GM23338 (cell line): ENCODE data around the gene NEUROG3. TPM values are rescaled to one million over a fixed set of nuclear protein-coding genes. Genes with fewer than 3 reads are reported as not detected.

Source experiments
- ATAC-seq: fragments of 200-7000 bp; cut with Tn5 transposase; 3 replicates; pipeline ENCODE4 v1.9.1; 2020
- DNase-seq: peaks from one replicate; pipeline ENCODE4 v3.0.0-alpha.2; 2015; ENCODE audit warnings: low spot score
- H2AFZ ChIP-seq: fragments of 200-600 bp; sonication (generic); 2 replicates; pipeline ENCODE4 v1.8.0; 2016; ENCODE audit warnings: antibody characterized with exemption, mild to moderate bottlenecking, moderate library complexity
- H3F3A ChIP-seq: fragments of 200-600 bp; sonication (generic); replicated peaks from 2 replicates; pipeline ENCODE4 v1.8.0; 2017; ENCODE audit warnings: antibody characterized with exemption, mixed run types, low read depth
- H3K27ac ChIP-seq: fragments of 200-600 bp; sonication (generic); 2 replicates; pipeline ENCODE4 v1.6.1; 2016; ENCODE audit warnings: low read depth
- H3K27me3 ChIP-seq: fragments of 200-600 bp; sonication (generic); 2 replicates; pipeline ENCODE4 v1.8.0; 2016; ENCODE audit warnings: mild to moderate bottlenecking, mixed run types, moderate library complexity; ENCODE audit not compliant: insufficient read depth
- H3K36me3 ChIP-seq: fragments of 200-600 bp; sonication (generic); 2 replicates; pipeline ENCODE4 v1.8.0; 2016; ENCODE audit warnings: mild to moderate bottlenecking; ENCODE audit not compliant: insufficient read depth
- H3K4me1 ChIP-seq: fragments of 200-600 bp; sonication (generic); 2 replicates; pipeline ENCODE4 v1.8.0; 2016; ENCODE audit warnings: mild to moderate bottlenecking, moderate library complexity; ENCODE audit not compliant: insufficient read depth
- H3K4me2 ChIP-seq: fragments of 200-600 bp; sonication (generic); 2 replicates; pipeline ENCODE4 v1.7.1; 2017; ENCODE audit warnings: mixed run types
- H3K4me3 ChIP-seq: fragments of 200-600 bp; sonication (generic); 2 replicates; pipeline ENCODE4 v1.6.1; 2016; ENCODE audit warnings: mixed run types
- H3K79me2 ChIP-seq: fragments of 200-600 bp; sonication (generic); replicated peaks from 2 replicates; pipeline ENCODE4 v1.8.0; 2017; ENCODE audit warnings: mild to moderate bottlenecking; ENCODE audit not compliant: insufficient read depth
- H3K9me2 ChIP-seq: fragments of 200-600 bp; sonication (generic); 2 replicates; pipeline ENCODE4 v1.8.0; 2017; ENCODE audit not compliant: insufficient read depth
- H4K20me1 ChIP-seq: fragments of 200-600 bp; sonication (generic); replicated peaks from 2 replicates; pipeline ENCODE4 v1.8.0; 2017; ENCODE audit warnings: mild to moderate bottlenecking; ENCODE audit not compliant: insufficient read depth
- H3K27ac Mint-ChIP-seq: 2 replicates; pipeline ENCODE4 v1.8.0; 2020; ENCODE audit warnings: inconsistent platforms, mild to moderate bottlenecking, moderate library complexity, mixed read lengths
- H3K27me3 Mint-ChIP-seq: 3 replicates; pipeline ENCODE4 v1.8.0; 2022; ENCODE audit warnings: low read depth, mild to moderate bottlenecking, moderate library complexity, mixed read lengths, inconsistent platforms; ENCODE audit not compliant: insufficient read depth, poor library complexity
- H3K36me3 Mint-ChIP-seq: 3 replicates; pipeline ENCODE4 v1.8.0; 2021; ENCODE audit warnings: low read depth, mild to moderate bottlenecking, inconsistent platforms, moderate library complexity, mixed read lengths
- H3K4me1 Mint-ChIP-seq: 3 replicates; pipeline ENCODE4 v1.8.0; 2020; ENCODE audit warnings: mild to moderate bottlenecking, inconsistent platforms, mixed read lengths
- H3K4me3 Mint-ChIP-seq: 3 replicates; pipeline ENCODE4 v1.8.0; 2021; ENCODE audit warnings: moderate library complexity, mild to moderate bottlenecking, inconsistent platforms, mixed read lengths
- H3K9me3 Mint-ChIP-seq: 3 replicates; pipeline ENCODE4 v1.8.0; 2020; ENCODE audit warnings: moderate library complexity, mild to moderate bottlenecking, inconsistent platforms, mixed read lengths
- ETS1 ChIP-seq: IDR thresholded peaks from 2 replicates; pipeline ENCODE4 v1.6.1; 2016; ENCODE audit warnings: antibody characterized with exemption
- POLR2AphosphoS5 ChIP-seq: IDR thresholded peaks from 2 replicates; pipeline ENCODE4 v1.6.1; 2016; ENCODE audit warnings: antibody characterized with exemption, low read depth
- ZNF462 ChIP-seq: fragments of 250-450 bp; sonication (Bioruptor Pico); IDR thresholded peaks from 2 replicates; pipeline ENCODE4 v1.5.0; 2020; ENCODE audit warnings: mild to moderate bottlenecking, moderate library complexity
- polyA plus RNA-seq: library from polyadenylated mRNA; unstranded; fragments of >200 nt; fragmentation: Nextera tagmentation; extraction: Ambion mirVana; gene quantifications from 2 replicates; pipeline ENCODE4 v1.2.1, GENCODE V29; 2016
- total RNA-seq: library from RNA; depleted of rRNA; stranded (reverse); fragments of >200 nt; shearing (Covaris generic); gene quantifications from 2 replicates; pipeline ENCODE4 v1.2.3, GENCODE V29; 2014

The NEUROG3 gene
- total and polyA plus RNA-seq, 2 experiments from 2014 or later: not detected

- H3K9me2 ChIP-seq: no peaks in the 10 kb centered on the region
- peaks cover 20% of the 10 kb centered on the region for H3K4me1 Mint-ChIP-seq
- H3F3A ChIP-seq: no peaks in the 10 kb centered on the region
- H3K27ac ChIP-seq: no peak overlapping the region
- peaks cover 13% of the 10 kb centered on the region for H3K9me3 Mint-ChIP-seq
- H4K20me1 ChIP-seq: no peaks in the 10 kb centered on the region
- no peak for ATAC-seq
- H3K36me3 Mint-ChIP-seq: peaks cover 7% of the 10 kb centered on the region; the same call in 2 of the 3 replicates
- peaks cover 8% of the 10 kb centered on the region for H3K27me3 Mint-ChIP-seq
- no peak overlapping the region for H3K4me2 ChIP-seq
- no peak overlapping the region for H2AFZ ChIP-seq
- H3K4me3 Mint-ChIP-seq: no peak overlapping the region
- H3K27me3 ChIP-seq: no peaks in the 10 kb centered on the region
- H3K4me1 ChIP-seq: no peaks in the 10 kb centered on the region
- no peak for TF ChIP-seq POLR2AphosphoS5
- no peak for TF ChIP-seq ETS1
- TF ChIP-seq ZNF462 (CRISPR knock-in tag): no peak
- H3K36me3 ChIP-seq: 0 out of 2 replicates have a peak, but pooled peaks cover under 1% of the 10 kb centered on the region
- no peak overlapping the region for H3K27ac Mint-ChIP-seq
- DNase-seq: no peak
- no peak overlapping the region for H3K4me3 ChIP-seq
- H3K79me2 ChIP-seq: no peaks in the 10 kb centered on the region
These were observed 18.6 kb downstream of the NEUROG3 start for GRCh38 chr10:69554611-69555010.

GRCh38 chr10:69553328-69553727 is 19.9 kb downstream of the NEUROG3 start:
- no peaks in the 10 kb centered on the region for H3K4me1 ChIP-seq
- Mint-ChIP-seq H3K36me3 (peaks cover 9% of the 10 kb centered on the region; the same call in 2 of the 3 replicates), H3K4me3 (no peak overlapping the region), H3K27me3 (peaks cover 5% of the 10 kb centered on the region), H3K9me3 (peaks cover 25% of the 10 kb centered on the region), H3K27ac (no peak overlapping the region; the same call in 1 of the 2 replicates), H3K4me1 (peaks cover 16% of the 10 kb centered on the region)
- no peaks in the 10 kb centered on the region for H3K9me2 ChIP-seq
- H3K27ac ChIP-seq: no peak overlapping the region
- H3F3A ChIP-seq: no peaks in the 10 kb centered on the region
- H2AFZ ChIP-seq: no peak overlapping the region
- H3K4me3 ChIP-seq: no peak overlapping the region
- H3K27me3 ChIP-seq: no peaks in the 10 kb centered on the region
- no peaks in the 10 kb centered on the region for H3K79me2 ChIP-seq
- H4K20me1 ChIP-seq: no peaks in the 10 kb centered on the region
- ATAC-seq (no peak), DNase-seq (no peak)
- H3K4me2 ChIP-seq: no peak overlapping the region
- peaks cover 5% of the 10 kb centered on the region; the same call in 1 of the 2 replicates for H3K36me3 ChIP-seq
- no peak for TF ChIP-seq ETS1
- no peak for TF ChIP-seq ZNF462 (CRISPR knock-in tag)
